Fibroblast of lung (primary cell): ENCODE data around the gene CLCN7. TPM values are rescaled to one million over a fixed set of nuclear protein-coding genes. Genes with fewer than 3 reads are reported as not detected.

ENCODE experiments used
- DNase-seq, 2 donors: peaks; one replicate each; pipeline versions ENCODE4 v3.0.0 to v3.0.0-alpha.2; 2010; ENCODE audit warnings: low read depth in 2 of 2
- H2AFZ ChIP-seq: 2 replicates; pipeline ENCODE4 v1.5.1; 2012; ENCODE audit warnings: low read length, control low read depth, inconsistent platforms
- H3K27ac ChIP-seq: 2 replicates; pipeline ENCODE4 v1.5.1; 2011; ENCODE audit warnings: low read length, control low read depth; ENCODE audit not compliant: insufficient read depth
- H3K27me3 ChIP-seq: 2 replicates; pipeline ENCODE4 v1.5.1; 2011; ENCODE audit warnings: mild to moderate bottlenecking, low read length; ENCODE audit not compliant: control insufficient read depth, insufficient read depth
- H3K36me3 ChIP-seq: 2 replicates; pipeline ENCODE4 v1.5.1; 2011; ENCODE audit warnings: low read length; ENCODE audit not compliant: control insufficient read depth, insufficient read depth
- H3K4me1 ChIP-seq: 2 replicates; pipeline ENCODE4 v1.5.1; 2011; ENCODE audit warnings: low read length; ENCODE audit not compliant: control insufficient read depth, insufficient read depth; ENCODE audit errors: extremely low read depth
- H3K4me2 ChIP-seq: 2 replicates; pipeline ENCODE4 v1.5.1; 2011; ENCODE audit warnings: low read length, control low read depth; ENCODE audit not compliant: insufficient read depth; ENCODE audit errors: extremely low read depth
- H3K4me3 ChIP-seq, 4 experiments: fragments of 200-600 bp in 1 of 4; sonication (generic) in 1 of 4; replicated peaks in 1 of 4; 2 replicates each; pipeline ENCODE4 v1.5.1; 2011 to 2016; ENCODE audit warnings: low read length in 4 of 4, low read depth in 3 of 4, mild to moderate bottlenecking in 3 of 4, control low read depth in 2 of 4, inconsistent platforms in 1 of 4, mixed read lengths in 1 of 4; ENCODE audit not compliant: insufficient read depth in 1 of 4; ENCODE audit errors: control extremely low read depth in 1 of 4
- H3K79me2 ChIP-seq: 2 replicates; pipeline ENCODE4 v1.5.1; 2012; ENCODE audit warnings: mild to moderate bottlenecking, low read length, inconsistent platforms; ENCODE audit not compliant: control insufficient read depth, insufficient read depth
- H3K9ac ChIP-seq: 2 replicates; pipeline ENCODE4 v1.5.1; 2011; ENCODE audit warnings: mild to moderate bottlenecking, low read length, control low read depth; ENCODE audit not compliant: insufficient read depth
- H3K9me3 ChIP-seq: 2 replicates; pipeline ENCODE4 v1.5.1; 2012; ENCODE audit warnings: low read depth, low read length; ENCODE audit not compliant: control insufficient read depth, insufficient read depth
- H4K20me1 ChIP-seq: 2 replicates; pipeline ENCODE4 v1.5.1; 2011; ENCODE audit warnings: low read length; ENCODE audit not compliant: control insufficient read depth, insufficient read depth; ENCODE audit errors: extremely low read depth
- CTCF ChIP-seq, 2 donors: IDR thresholded peaks in 1 of 2; conservative IDR thresholded peaks in 1 of 2; 1 replicate in 1 of 2; 2 replicates in 1 of 2; pipeline ENCODE4 v1.5.1; 2011 to 2012; ENCODE audit warnings: low read length in 2 of 2, control low read depth in 1 of 2, inconsistent platforms in 1 of 2, low read depth in 1 of 2, mild to moderate bottlenecking in 1 of 2
- EZH2 ChIP-seq: IDR thresholded peaks from 2 replicates; pipeline ENCODE4 v1.5.1; 2012; ENCODE audit warnings: low read length, control low read depth, mild to moderate bottlenecking; ENCODE audit errors: missing control alignments
- polyA plus RNA-seq, 2 donors: library from polyadenylated mRNA; depleted of rRNA in 1 of 2; stranded (reverse) in 1 of 2; unstranded in 1 of 2; fragments of >200 nt; gene quantifications; 2 replicates each; pipeline ENCODE4 v1.2.1, GENCODE V29; 2011 to 2012; ENCODE audit warnings: missing spikeins in 1 of 2
- total RNA-seq: library from RNA; depleted of rRNA; stranded (reverse); fragments of >200 nt; gene quantifications from 2 replicates; pipeline ENCODE4 v1.2.1, GENCODE V29; 2014

CLCN7 gene
- total and polyA plus RNA-seq, 2 donors (not counting 1 experiment from before 2014, with no cell fraction given): 25.0 to 83.4 TPM

GRCh38 chr16:1436731-1437355 is 38.0 kb downstream of the CLCN7 start:
- H4K20me1 ChIP-seq: no peaks in the 10 kb centered on the region
- H3K27ac ChIP-seq: no peak overlapping the region
- no peaks in the 10 kb centered on the region for H3K4me1 ChIP-seq
- no peak overlapping the region for H3K4me2 ChIP-seq
- no peak for DNase-seq
- H2AFZ ChIP-seq: no peak overlapping the region
- no peak overlapping the region for H3K9ac ChIP-seq
- no peaks in the 10 kb centered on the region for H3K36me3 ChIP-seq
- no peak overlapping the region for H3K4me3 ChIP-seq
- TF ChIP-seq EZH2: no peak
- no peak for TF ChIP-seq CTCF (conservative IDR thresholded peaks at IDR 0.05 in 1 of 2, IDR thresholded peaks at IDR 0.05 in 1 of 2; ENCODE audit: low read depth in 1 of 2, low read length in 2 of 2)
- no peaks in the 10 kb centered on the region for H3K27me3 ChIP-seq
- no peaks in the 10 kb centered on the region for H3K79me2 ChIP-seq
- no peaks in the 10 kb centered on the region for H3K9me3 ChIP-seq

GRCh38 chr16:1435921-1436697 is 38.7 kb downstream of the CLCN7 start:
- DNase-seq: no peak
- TF ChIP-seq CTCF (conservative IDR thresholded peaks at IDR 0.05 in 1 of 2, IDR thresholded peaks at IDR 0.05 in 1 of 2; ENCODE audit: low read depth in 1 of 2, low read length in 2 of 2) (no peak), EZH2 (no peak)
- no peak overlapping the region for H3K4me3 ChIP-seq
- H2AFZ ChIP-seq: no peak overlapping the region
- no peaks in the 10 kb centered on the region for H3K27me3 ChIP-seq
- H4K20me1 ChIP-seq: no peaks in the 10 kb centered on the region
- no peaks in the 10 kb centered on the region for H3K36me3 ChIP-seq
- H3K27ac ChIP-seq: no peak overlapping the region
- no peaks in the 10 kb centered on the region for H3K4me1 ChIP-seq
- H3K4me2 ChIP-seq: no peak overlapping the region
- H3K9me3 ChIP-seq: no peaks in the 10 kb centered on the region
- H3K79me2 ChIP-seq: no peaks in the 10 kb centered on the region
- no peak overlapping the region for H3K9ac ChIP-seq

DNA sequence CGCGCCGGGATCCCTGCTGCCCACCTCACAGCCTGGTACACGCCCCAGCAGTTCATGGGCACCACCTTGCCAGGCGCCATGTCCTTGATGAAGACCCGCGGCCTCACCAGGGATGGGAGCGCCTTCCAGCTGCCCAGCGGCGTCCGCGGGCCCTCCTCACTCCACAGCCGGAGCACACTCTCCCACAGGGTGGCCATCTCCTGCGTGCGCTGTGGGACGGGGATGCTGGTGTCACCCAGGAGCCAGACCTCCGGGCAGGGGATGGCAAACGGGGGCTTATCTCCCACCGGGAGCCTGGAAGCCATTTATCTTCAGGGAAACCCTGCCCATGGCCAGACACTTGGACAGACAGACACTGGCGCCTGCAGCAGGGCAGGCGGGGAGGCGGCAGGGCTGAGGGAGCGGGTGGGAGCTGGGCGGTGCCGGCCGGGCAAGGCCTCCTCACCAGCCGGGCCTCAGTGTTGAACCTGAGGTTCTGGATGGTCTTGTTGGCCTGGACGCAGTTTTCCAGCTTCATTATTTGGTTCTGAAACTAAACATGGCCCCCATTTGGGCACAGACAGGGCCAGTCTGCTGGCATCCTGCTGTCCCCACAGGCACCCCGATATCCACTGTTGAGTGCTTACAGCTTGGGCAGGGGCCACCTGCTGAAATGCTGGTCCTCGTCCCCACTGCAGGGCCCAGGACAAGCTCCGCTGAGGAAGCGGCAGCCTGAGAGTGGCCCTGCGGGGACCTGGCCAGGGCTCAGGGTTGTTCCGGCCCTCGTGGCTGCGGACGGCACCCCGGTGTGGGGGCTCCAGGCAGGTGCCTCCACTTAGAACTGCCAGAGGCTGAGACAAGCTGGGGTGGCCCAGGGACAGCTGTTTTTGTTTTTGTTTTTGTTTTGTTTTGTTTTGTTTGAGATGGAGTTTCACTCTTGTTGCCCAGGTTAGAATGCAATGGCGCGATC is 39.9 kb downstream of the CLCN7 start:
- Histone ChIP-seq H3K4me1 (no peaks in the 10 kb centered on the region), H3K27me3 (no peaks in the 10 kb centered on the region), H3K27ac (no peak overlapping the region), H3K79me2 (no peaks in the 10 kb centered on the region), H4K20me1 (no peaks in the 10 kb centered on the region), H3K4me3 (no peak overlapping the region), H3K9ac (no peak overlapping the region), H3K36me3 (no peaks in the 10 kb centered on the region), H2AFZ (no peak overlapping the region), H3K4me2 (no peak overlapping the region), H3K9me3 (no peaks in the 10 kb centered on the region)
- TF ChIP-seq EZH2 (no peak), CTCF (conservative IDR thresholded peaks at IDR 0.05 in 1 of 2, IDR thresholded peaks at IDR 0.05 in 1 of 2; ENCODE audit: low read depth in 1 of 2, low read length in 2 of 2) (no peak)
- DNase-seq: no peak
